Liver (tissue), 9 donors: ENCODE results near the gene ZNF316. TPM values are rescaled to one million over a fixed set of nuclear protein-coding genes. Genes with fewer than 3 reads are reported as not detected.

Experiments
- DNase-seq: peaks from one replicate; pipeline ENCODE4 v3.0.0-alpha.2; 2017; ENCODE audit warnings: low spot score
- H3K27ac ChIP-seq, 2 donors: one replicate each; pipeline ENCODE4 v1.7.0; 2013; ENCODE audit warnings: inconsistent platforms in 2 of 2, low read length in 2 of 2, control low read depth in 1 of 2, low read depth in 1 of 2, mild to moderate bottlenecking in 1 of 2
- H3K27me3 ChIP-seq, 4 donors: one replicate each; pipeline versions ENCODE4 v1.6.1 to v1.7.0; 2013; ENCODE audit warnings: low read length in 3 of 4, inconsistent platforms in 1 of 4, mild to moderate bottlenecking in 1 of 4, moderate library complexity in 1 of 4; ENCODE audit not compliant: control insufficient read depth in 4 of 4, insufficient read depth in 4 of 4
- H3K36me3 ChIP-seq, 4 donors: one replicate each; pipeline versions ENCODE4 v1.6.1 to v1.7.0; 2013; ENCODE audit warnings: low read length in 3 of 4, mild to moderate bottlenecking in 3 of 4, low read depth in 1 of 4, moderate library complexity in 1 of 4; ENCODE audit not compliant: control insufficient read depth in 4 of 4, insufficient read depth in 3 of 4
- H3K4me1 ChIP-seq, 4 donors: one replicate each; pipeline versions ENCODE4 v1.6.1 to v1.7.0; 2013; ENCODE audit warnings: low read length in 3 of 4, mild to moderate bottlenecking in 3 of 4, moderate library complexity in 1 of 4; ENCODE audit not compliant: control insufficient read depth in 4 of 4, insufficient read depth in 4 of 4
- H3K4me3 ChIP-seq, 3 donors: one replicate each; pipeline versions ENCODE4 v1.6.1 to v1.7.0; 2013; ENCODE audit warnings: low read length in 3 of 3, control low read depth in 1 of 3, low read depth in 1 of 3, mild to moderate bottlenecking in 1 of 3
- H3K9ac ChIP-seq, 2 donors: one replicate each; pipeline ENCODE4 v1.7.0; 2013; ENCODE audit warnings: low read length in 2 of 2, mild to moderate bottlenecking in 2 of 2, moderate library complexity in 2 of 2, control low read depth in 1 of 2, low read depth in 1 of 2
- H3K9me3 ChIP-seq, 4 donors: one replicate each; pipeline versions ENCODE4 v1.6.1 to v1.7.0; 2013; ENCODE audit warnings: low read length in 3 of 4; ENCODE audit not compliant: control insufficient read depth in 4 of 4
- EGR1 ChIP-seq, 2 donors: IDR thresholded peaks; 2 replicates each; pipeline ENCODE4 v1.6.1; 2016 to 2018; ENCODE audit warnings: antibody characterized with exemption in 2 of 2, low read depth in 2 of 2
- FOXA1 ChIP-seq: IDR thresholded peaks from 2 replicates; pipeline ENCODE4 v1.6.1; 2016; ENCODE audit warnings: antibody characterized with exemption
- FOXA2 ChIP-seq: IDR thresholded peaks from 2 replicates; pipeline ENCODE4 v1.6.1; 2016; ENCODE audit warnings: antibody characterized with exemption
- GABPA ChIP-seq, 2 donors: IDR thresholded peaks in 1 of 2; conservative IDR thresholded peaks in 1 of 2; 2 replicates each; pipeline ENCODE4 v1.6.1; 2016; ENCODE audit warnings: antibody characterized with exemption in 2 of 2, mild to moderate bottlenecking in 1 of 2, moderate library complexity in 1 of 2
- HNF4A ChIP-seq, 2 donors: conservative IDR thresholded peaks; 2 replicates each; pipeline ENCODE4 v1.6.1; 2016; ENCODE audit warnings: antibody characterized with exemption in 2 of 2, mild to moderate bottlenecking in 2 of 2
- HNF4G ChIP-seq: IDR thresholded peaks from 2 replicates; pipeline ENCODE4 v1.6.1; 2016; ENCODE audit warnings: antibody characterized with exemption
- JUND ChIP-seq, 2 donors: IDR thresholded peaks; 2 replicates each; pipeline ENCODE4 v1.6.1; 2016; ENCODE audit warnings: antibody characterized with exemption in 2 of 2
- NR2F2 ChIP-seq: IDR thresholded peaks from 2 replicates; pipeline ENCODE4 v1.6.1; 2016; ENCODE audit warnings: antibody characterized with exemption
- RAD21 ChIP-seq, 2 donors: IDR thresholded peaks; 2 replicates each; pipeline ENCODE4 v1.6.1; 2016; ENCODE audit warnings: antibody characterized with exemption in 2 of 2, mild to moderate bottlenecking in 2 of 2
- RXRA ChIP-seq, 2 donors: IDR thresholded peaks; 2 replicates each; pipeline ENCODE4 v1.6.1; 2017 to 2018; ENCODE audit warnings: antibody characterized with exemption in 2 of 2, mild to moderate bottlenecking in 1 of 2
- SP1 ChIP-seq: IDR thresholded peaks from 2 replicates; pipeline ENCODE4 v1.6.1; 2018; ENCODE audit warnings: antibody characterized with exemption, mild to moderate bottlenecking
- TAF1 ChIP-seq: conservative IDR thresholded peaks from 2 replicates; pipeline ENCODE4 v1.6.1; 2016; ENCODE audit warnings: antibody characterized with exemption, mild to moderate bottlenecking
- YY1 ChIP-seq: IDR thresholded peaks from 2 replicates; pipeline ENCODE4 v1.6.1; 2016; ENCODE audit warnings: antibody characterized with exemption, mild to moderate bottlenecking
- WGBS: extraction: QIAGEN DNeasy Blood & Tissue Kit; methylation state at CpG from one replicate; pipeline ENCODE4 v1.1.7; 2013; 5-methylcytosine and 5-hydroxymethylcytosine counted together
- polyA plus RNA-seq, 2 donors: library from polyadenylated mRNA; stranded (reverse) in 1 of 2; unstranded in 1 of 2; fragments of 200-250 nt in 1 of 2; fragments of >200 nt in 1 of 2; fragmentation: Nextera tagmentation in 1 of 2; extraction: Ambion mirVana in 1 of 2; gene quantifications; one replicate each; pipeline versions ENCODE4 v1.2.1 to v1.2.3, GENCODE V29; 2013 to 2015
- total RNA-seq, 2 donors: library from RNA; depleted of rRNA; stranded (reverse); fragments of >200 nt; gene quantifications; one replicate each; pipeline ENCODE4 v1.2.3, GENCODE V29; 2014
- TF ChIP-seq, protein P1 (sequence below): IDR thresholded peaks from 2 replicates; pipeline ENCODE4 v1.6.1; 2016; ENCODE audit warnings: antibody characterized with exemption
- TF ChIP-seq, protein P2 (sequence below): IDR thresholded peaks from 2 replicates; pipeline ENCODE4 v1.6.1; 2016; ENCODE audit warnings: antibody characterized with exemption
- TF ChIP-seq, protein P3 (sequence below): fragments of 150-350 bp; IDR thresholded peaks from 2 replicates; pipeline ENCODE4 v1.5.1; 2017; ENCODE audit warnings: improper control_type of control experiment, low read depth, low read length; ENCODE audit not compliant: missing input control
- TF ChIP-seq, protein P4 (sequence below): IDR thresholded peaks from 2 replicates; pipeline ENCODE4 v1.6.1; 2016; ENCODE audit warnings: antibody characterized with exemption, mild to moderate bottlenecking
- TF ChIP-seq, protein P5 (sequence below): IDR thresholded peaks from 2 replicates; pipeline ENCODE4 v1.6.1; 2016; ENCODE audit warnings: antibody characterized with exemption
- donor health status: healthy.
- donor health status: healthy.
- donor health status: healthy.
- donor health status: healthy.
- donor health status: healthy.

The ZNF316 gene
- total and polyA plus RNA-seq, 4 donors, result 0.35 to 14.3 (median 7.2) TPM

DNA sequence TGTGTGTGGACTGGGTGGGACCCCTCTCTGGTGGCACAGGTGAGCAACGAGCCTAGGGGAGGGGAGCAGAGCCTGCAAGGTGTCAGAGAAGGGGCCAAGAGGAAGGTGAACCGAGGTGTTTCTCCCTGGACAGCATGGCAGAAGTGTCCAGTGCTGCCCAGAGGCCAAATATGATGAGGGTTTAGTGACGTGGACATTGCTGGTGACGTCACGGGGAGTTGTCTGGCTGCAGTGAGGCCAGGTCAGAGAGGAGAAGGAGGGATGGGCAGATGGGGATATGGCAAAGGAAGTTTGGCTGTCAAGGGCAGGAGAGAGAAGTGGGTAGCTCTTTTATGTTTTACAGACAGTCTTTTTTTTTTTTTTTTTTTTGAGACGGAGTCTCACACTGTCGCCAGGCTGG, 24.3 kb upstream of the ZNF316 start:
- H3K27me3 ChIP-seq, result peaks cover 0 to 4% (median 3%) of the 10 kb centered on the region in 4 donors
- no peak overlapping the region for H3K9ac ChIP-seq
- peaks cover 2 to 6% (median 3%) of the 10 kb centered on the region in 4 donors for H3K36me3 ChIP-seq
- H3K27ac ChIP-seq, result no peak overlapping the region
- no peaks in the 10 kb centered on the region for H3K9me3 ChIP-seq
- no peak overlapping the region for H3K4me3 ChIP-seq
- 70% methylated on average over 6 of the region's 7 CpGs for WGBS
- no peak for DNase-seq
- no peak for TF ChIP-seq SP1
- TF ChIP-seq, protein P1, sequence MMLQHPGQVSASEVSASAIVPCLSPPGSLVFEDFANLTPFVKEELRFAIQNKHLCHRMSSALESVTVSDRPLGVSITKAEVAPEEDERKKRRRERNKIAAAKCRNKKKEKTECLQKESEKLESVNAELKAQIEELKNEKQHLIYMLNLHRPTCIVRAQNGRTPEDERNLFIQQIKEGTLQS, result no peak
- no peak for TF ChIP-seq TAF1
- TF ChIP-seq YY1, result no peak
- no peak for TF ChIP-seq NR2F2
- TF ChIP-seq RAD21 (IDR thresholded peaks at IDR 0.05), result no peak
- TF ChIP-seq, protein P2, sequence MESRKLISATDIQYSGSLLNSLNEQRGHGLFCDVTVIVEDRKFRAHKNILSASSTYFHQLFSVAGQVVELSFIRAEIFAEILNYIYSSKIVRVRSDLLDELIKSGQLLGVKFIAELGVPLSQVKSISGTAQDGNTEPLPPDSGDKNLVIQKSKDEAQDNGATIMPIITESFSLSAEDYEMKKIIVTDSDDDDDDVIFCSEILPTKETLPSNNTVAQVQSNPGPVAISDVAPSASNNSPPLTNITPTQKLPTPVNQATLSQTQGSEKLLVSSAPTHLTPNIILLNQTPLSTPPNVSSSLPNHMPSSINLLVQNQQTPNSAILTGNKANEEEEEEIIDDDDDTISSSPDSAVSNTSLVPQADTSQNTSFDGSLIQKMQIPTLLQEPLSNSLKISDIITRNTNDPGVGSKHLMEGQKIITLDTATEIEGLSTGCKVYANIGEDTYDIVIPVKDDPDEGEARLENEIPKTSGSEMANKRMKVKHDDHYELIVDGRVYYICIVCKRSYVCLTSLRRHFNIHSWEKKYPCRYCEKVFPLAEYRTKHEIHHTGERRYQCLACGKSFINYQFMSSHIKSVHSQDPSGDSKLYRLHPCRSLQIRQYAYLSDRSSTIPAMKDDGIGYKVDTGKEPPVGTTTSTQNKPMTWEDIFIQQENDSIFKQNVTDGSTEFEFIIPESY, result no peak
- no peak for TF ChIP-seq GABPA (IDR thresholded peaks at IDR 0.05 in 1 of 2, conservative IDR thresholded peaks at IDR 0.05 in 1 of 2)
- TF ChIP-seq, protein P3, sequence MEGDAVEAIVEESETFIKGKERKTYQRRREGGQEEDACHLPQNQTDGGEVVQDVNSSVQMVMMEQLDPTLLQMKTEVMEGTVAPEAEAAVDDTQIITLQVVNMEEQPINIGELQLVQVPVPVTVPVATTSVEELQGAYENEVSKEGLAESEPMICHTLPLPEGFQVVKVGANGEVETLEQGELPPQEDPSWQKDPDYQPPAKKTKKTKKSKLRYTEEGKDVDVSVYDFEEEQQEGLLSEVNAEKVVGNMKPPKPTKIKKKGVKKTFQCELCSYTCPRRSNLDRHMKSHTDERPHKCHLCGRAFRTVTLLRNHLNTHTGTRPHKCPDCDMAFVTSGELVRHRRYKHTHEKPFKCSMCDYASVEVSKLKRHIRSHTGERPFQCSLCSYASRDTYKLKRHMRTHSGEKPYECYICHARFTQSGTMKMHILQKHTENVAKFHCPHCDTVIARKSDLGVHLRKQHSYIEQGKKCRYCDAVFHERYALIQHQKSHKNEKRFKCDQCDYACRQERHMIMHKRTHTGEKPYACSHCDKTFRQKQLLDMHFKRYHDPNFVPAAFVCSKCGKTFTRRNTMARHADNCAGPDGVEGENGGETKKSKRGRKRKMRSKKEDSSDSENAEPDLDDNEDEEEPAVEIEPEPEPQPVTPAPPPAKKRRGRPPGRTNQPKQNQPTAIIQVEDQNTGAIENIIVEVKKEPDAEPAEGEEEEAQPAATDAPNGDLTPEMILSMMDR, result no peak
- TF ChIP-seq RXRA (IDR thresholded peaks at IDR 0.05), result no peak
- TF ChIP-seq HNF4G, result no peak
- no peak for TF ChIP-seq FOXA1
- peaks cover 0 to 7% (median 5%) of the 10 kb centered on the region in 4 donors for H3K4me1 ChIP-seq

DNA sequence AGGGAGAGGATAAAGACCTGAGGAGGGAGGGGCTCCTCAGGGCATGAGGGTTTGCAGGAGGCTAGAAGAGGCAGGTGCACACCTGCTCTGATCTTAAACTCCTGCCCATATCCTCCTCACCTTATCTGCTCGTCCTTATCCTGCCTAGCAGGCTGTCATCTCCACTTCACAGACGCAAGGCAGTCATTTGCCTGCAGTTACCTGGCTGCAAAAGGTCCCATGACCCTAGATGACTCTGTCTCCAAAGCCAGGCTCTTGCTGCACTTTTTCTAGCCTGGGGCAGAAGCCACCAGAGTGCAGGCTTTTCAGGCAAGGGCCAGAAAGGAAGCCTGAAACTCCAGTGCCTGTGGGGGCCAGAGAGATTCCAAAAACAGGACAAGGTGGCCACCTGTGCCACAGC, 23.4 kb upstream of the ZNF316 start:
- H3K27me3 ChIP-seq, result peaks cover 0 to 4% (median 3%) of the 10 kb centered on the region in 4 donors
- no peak for DNase-seq
- peaks cover 0 to 7% (median 5%) of the 10 kb centered on the region in 4 donors for H3K4me1 ChIP-seq
- 46% methylated on average over 2 of the region's 2 CpGs for WGBS
- H3K4me3 ChIP-seq, result no peak overlapping the region
- H3K9ac ChIP-seq, result no peak overlapping the region
- TF ChIP-seq EGR1 (IDR thresholded peaks at IDR 0.05; ENCODE audit: low read depth in 2 of 2) (no peak), GABPA (IDR thresholded peaks at IDR 0.05 in 1 of 2, conservative IDR thresholded peaks at IDR 0.05 in 1 of 2) (no peak), HNF4G (no peak), SP1 (no peak), TAF1 (no peak), YY1 (no peak), RXRA (IDR thresholded peaks at IDR 0.05) (no peak), JUND (IDR thresholded peaks at IDR 0.05) (no peak), NR2F2 (no peak), HNF4A (conservative IDR thresholded peaks at IDR 0.05) (no peak), FOXA1 (no peak), RAD21 (IDR thresholded peaks at IDR 0.05) (no peak), FOXA2 (no peak)
- TF ChIP-seq, protein P1, result no peak
- TF ChIP-seq, protein P4, sequence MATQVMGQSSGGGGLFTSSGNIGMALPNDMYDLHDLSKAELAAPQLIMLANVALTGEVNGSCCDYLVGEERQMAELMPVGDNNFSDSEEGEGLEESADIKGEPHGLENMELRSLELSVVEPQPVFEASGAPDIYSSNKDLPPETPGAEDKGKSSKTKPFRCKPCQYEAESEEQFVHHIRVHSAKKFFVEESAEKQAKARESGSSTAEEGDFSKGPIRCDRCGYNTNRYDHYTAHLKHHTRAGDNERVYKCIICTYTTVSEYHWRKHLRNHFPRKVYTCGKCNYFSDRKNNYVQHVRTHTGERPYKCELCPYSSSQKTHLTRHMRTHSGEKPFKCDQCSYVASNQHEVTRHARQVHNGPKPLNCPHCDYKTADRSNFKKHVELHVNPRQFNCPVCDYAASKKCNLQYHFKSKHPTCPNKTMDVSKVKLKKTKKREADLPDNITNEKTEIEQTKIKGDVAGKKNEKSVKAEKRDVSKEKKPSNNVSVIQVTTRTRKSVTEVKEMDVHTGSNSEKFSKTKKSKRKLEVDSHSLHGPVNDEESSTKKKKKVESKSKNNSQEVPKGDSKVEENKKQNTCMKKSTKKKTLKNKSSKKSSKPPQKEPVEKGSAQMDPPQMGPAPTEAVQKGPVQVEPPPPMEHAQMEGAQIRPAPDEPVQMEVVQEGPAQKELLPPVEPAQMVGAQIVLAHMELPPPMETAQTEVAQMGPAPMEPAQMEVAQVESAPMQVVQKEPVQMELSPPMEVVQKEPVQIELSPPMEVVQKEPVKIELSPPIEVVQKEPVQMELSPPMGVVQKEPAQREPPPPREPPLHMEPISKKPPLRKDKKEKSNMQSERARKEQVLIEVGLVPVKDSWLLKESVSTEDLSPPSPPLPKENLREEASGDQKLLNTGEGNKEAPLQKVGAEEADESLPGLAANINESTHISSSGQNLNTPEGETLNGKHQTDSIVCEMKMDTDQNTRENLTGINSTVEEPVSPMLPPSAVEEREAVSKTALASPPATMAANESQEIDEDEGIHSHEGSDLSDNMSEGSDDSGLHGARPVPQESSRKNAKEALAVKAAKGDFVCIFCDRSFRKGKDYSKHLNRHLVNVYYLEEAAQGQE, result no peak
- TF ChIP-seq, protein P2, result no peak
- TF ChIP-seq, protein P5, sequence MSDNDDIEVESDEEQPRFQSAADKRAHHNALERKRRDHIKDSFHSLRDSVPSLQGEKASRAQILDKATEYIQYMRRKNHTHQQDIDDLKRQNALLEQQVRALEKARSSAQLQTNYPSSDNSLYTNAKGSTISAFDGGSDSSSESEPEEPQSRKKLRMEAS, result no peak
- TF ChIP-seq, protein P3, result no peak
- H3K9me3 ChIP-seq, result no peaks in the 10 kb centered on the region
- H3K27ac ChIP-seq, result no peak overlapping the region
- peaks cover 0 to 2% (median under 1%) of the 10 kb centered on the region in 4 donors for H3K36me3 ChIP-seq
